Transverse colon (tissue), 4 donors: Measurements from ENCODE around the gene DALRD3.

Source experiments
- EP300 ChIP-seq: sonication (generic); formaldehyde crosslinking; IDR thresholded peaks from one replicate; pipeline ENCODE4 v1.6.1; 2017; ENCODE audit warnings: antibody characterized with exemption, low read depth
- POLR2A ChIP-seq: fragments of 450-650 bp; IDR thresholded peaks from one replicate; pipeline ENCODE4 v1.6.1; 2016; ENCODE audit warnings: antibody characterized with exemption, mild to moderate bottlenecking, moderate library complexity
- POLR2AphosphoS5 ChIP-seq, 3 donors: sonication (generic); formaldehyde crosslinking; IDR thresholded peaks; one replicate each; pipeline ENCODE4 v1.6.1; 2016; ENCODE audit warnings: antibody characterized with exemption in 3 of 3
- TF ChIP-seq, protein P1 (sequence below), 5 experiments: fragments of 200-600 bp in 3 of 5; fragments of 450-650 bp in 2 of 5; sonication (generic) in 3 of 5; IDR thresholded peaks; 1 replicate in 2 of 5; 2 replicates in 3 of 5; pipeline ENCODE4 v1.5.1; 2016 to 2017; ENCODE audit warnings: antibody characterized with exemption in 5 of 5, inconsistent platforms in 3 of 5, mild to moderate bottlenecking in 2 of 5, moderate library complexity in 1 of 5

DNA sequence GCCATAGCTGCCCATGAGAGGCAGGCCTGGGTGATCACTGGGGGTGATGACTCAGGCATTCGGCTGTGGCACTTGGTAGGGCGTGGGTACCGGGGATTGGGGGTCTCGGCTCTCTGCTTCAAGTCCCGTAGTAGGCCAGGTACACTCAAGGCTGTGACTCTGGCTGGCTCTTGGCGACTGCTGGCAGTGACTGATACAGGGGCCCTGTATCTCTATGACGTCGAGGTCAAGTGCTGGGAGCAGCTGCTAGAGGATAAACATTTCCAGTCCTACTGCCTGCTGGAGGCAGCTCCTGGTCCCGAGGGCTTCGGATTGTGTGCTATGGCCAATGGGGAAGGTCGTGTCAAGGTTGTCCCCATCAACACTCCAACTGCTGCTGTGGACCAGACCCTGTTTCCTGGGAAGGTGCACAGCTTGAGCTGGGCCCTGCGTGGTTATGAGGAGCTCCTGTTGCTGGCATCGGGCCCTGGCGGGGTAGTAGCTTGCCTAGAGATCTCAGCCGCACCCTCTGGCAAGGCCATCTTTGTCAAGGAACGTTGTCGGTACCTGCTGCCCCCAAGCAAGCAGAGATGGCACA is 5.9 kb downstream of the DALRD3 start:
- TF ChIP-seq POLR2AphosphoS5 (IDR thresholded peaks at IDR 0.05) (no peak), POLR2A (no peak), EP300 (no peak)
- TF ChIP-seq, protein P1, sequence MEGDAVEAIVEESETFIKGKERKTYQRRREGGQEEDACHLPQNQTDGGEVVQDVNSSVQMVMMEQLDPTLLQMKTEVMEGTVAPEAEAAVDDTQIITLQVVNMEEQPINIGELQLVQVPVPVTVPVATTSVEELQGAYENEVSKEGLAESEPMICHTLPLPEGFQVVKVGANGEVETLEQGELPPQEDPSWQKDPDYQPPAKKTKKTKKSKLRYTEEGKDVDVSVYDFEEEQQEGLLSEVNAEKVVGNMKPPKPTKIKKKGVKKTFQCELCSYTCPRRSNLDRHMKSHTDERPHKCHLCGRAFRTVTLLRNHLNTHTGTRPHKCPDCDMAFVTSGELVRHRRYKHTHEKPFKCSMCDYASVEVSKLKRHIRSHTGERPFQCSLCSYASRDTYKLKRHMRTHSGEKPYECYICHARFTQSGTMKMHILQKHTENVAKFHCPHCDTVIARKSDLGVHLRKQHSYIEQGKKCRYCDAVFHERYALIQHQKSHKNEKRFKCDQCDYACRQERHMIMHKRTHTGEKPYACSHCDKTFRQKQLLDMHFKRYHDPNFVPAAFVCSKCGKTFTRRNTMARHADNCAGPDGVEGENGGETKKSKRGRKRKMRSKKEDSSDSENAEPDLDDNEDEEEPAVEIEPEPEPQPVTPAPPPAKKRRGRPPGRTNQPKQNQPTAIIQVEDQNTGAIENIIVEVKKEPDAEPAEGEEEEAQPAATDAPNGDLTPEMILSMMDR (IDR thresholded peaks at IDR 0.05), result no peak
